ENCODE results near the gene MYO3B.

Gene MYO3B

GRCh38 chr2:170159060-170159459 lies 18.9 kb upstream of the MYO3B start:
- H3K27ac ChIP-seq (ENCODE audit: low read depth, low read length) = no peak overlapping the region
- H3K4me2 ChIP-seq (ENCODE audit: low read length) = no peak overlapping the region
- H3K9me2 ChIP-seq (replicated peaks; ENCODE audit: control insufficient read depth, low read length) = no peaks in the 10 kb centered on the region
- H3K36me3 ChIP-seq (ENCODE audit: control insufficient read depth, low read length) = no peaks in the 10 kb centered on the region
- no peaks in the 10 kb centered on the region for H4K20me1 ChIP-seq (ENCODE audit: control insufficient read depth, insufficient read depth, low read depth, low read length)
- no peaks in the 10 kb centered on the region for H3K9me3 ChIP-seq (ENCODE audit: control insufficient read depth, insufficient read depth, low read length)
- no peaks in the 10 kb centered on the region for H3K79me2 ChIP-seq (ENCODE audit: control insufficient read depth, low read length)
- no peak overlapping the region for H3K4me3 ChIP-seq (ENCODE audit: low read length)
- H3F3A ChIP-seq (ENCODE audit: control insufficient read depth, insufficient read depth) = no peaks in the 10 kb centered on the region
- peaks cover 25% of the 10 kb centered on the region for H3K4me1 ChIP-seq (ENCODE audit: control insufficient read depth, low read length)
- TF ChIP-seq, protein P1, sequence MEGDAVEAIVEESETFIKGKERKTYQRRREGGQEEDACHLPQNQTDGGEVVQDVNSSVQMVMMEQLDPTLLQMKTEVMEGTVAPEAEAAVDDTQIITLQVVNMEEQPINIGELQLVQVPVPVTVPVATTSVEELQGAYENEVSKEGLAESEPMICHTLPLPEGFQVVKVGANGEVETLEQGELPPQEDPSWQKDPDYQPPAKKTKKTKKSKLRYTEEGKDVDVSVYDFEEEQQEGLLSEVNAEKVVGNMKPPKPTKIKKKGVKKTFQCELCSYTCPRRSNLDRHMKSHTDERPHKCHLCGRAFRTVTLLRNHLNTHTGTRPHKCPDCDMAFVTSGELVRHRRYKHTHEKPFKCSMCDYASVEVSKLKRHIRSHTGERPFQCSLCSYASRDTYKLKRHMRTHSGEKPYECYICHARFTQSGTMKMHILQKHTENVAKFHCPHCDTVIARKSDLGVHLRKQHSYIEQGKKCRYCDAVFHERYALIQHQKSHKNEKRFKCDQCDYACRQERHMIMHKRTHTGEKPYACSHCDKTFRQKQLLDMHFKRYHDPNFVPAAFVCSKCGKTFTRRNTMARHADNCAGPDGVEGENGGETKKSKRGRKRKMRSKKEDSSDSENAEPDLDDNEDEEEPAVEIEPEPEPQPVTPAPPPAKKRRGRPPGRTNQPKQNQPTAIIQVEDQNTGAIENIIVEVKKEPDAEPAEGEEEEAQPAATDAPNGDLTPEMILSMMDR (IDR thresholded peaks at IDR 0.05; ENCODE audit: low read depth, low read length, poor library complexity, severe bottlenecking) = no peak
- TF ChIP-seq EZH2phosphoT487 (IDR thresholded peaks at IDR 0.05; ENCODE audit: borderline replicate concordance, low read length) = no peak
- H3K27me3 ChIP-seq (ENCODE audit: control insufficient read depth, low read length) = no peaks in the 10 kb centered on the region

- H3K27ac ChIP-seq (ENCODE audit: low read depth, low read length) = no peak overlapping the region
- no peak overlapping the region for H3K4me3 ChIP-seq (ENCODE audit: low read length)
- no peaks in the 10 kb centered on the region for H3F3A ChIP-seq (ENCODE audit: control insufficient read depth, insufficient read depth)
- TF ChIP-seq, protein P1 (IDR thresholded peaks at IDR 0.05; ENCODE audit: low read depth, low read length, poor library complexity, severe bottlenecking) = no peak
- no peak for TF ChIP-seq EZH2phosphoT487 (IDR thresholded peaks at IDR 0.05; ENCODE audit: borderline replicate concordance, low read length)
- no peaks in the 10 kb centered on the region for H4K20me1 ChIP-seq (ENCODE audit: control insufficient read depth, insufficient read depth, low read depth, low read length)
- no peaks in the 10 kb centered on the region for H3K9me3 ChIP-seq (ENCODE audit: control insufficient read depth, insufficient read depth, low read length)
- no peaks in the 10 kb centered on the region for H3K79me2 ChIP-seq (ENCODE audit: control insufficient read depth, low read length)
- H3K9me2 ChIP-seq (replicated peaks; ENCODE audit: control insufficient read depth, low read length) = no peaks in the 10 kb centered on the region; the same call in 1 of the 2 replicates
- peaks cover 19% of the 10 kb centered on the region for H3K4me1 ChIP-seq (ENCODE audit: control insufficient read depth, low read length)
- H3K27me3 ChIP-seq (ENCODE audit: control insufficient read depth, low read length) = no peaks in the 10 kb centered on the region
- H3K36me3 ChIP-seq (ENCODE audit: control insufficient read depth, low read length) = no peaks in the 10 kb centered on the region
- no peak overlapping the region for H3K4me2 ChIP-seq (ENCODE audit: low read length)
These were observed 16.3 kb upstream of the MYO3B start for GRCh38 chr2:170161516-170162270.

DNA sequence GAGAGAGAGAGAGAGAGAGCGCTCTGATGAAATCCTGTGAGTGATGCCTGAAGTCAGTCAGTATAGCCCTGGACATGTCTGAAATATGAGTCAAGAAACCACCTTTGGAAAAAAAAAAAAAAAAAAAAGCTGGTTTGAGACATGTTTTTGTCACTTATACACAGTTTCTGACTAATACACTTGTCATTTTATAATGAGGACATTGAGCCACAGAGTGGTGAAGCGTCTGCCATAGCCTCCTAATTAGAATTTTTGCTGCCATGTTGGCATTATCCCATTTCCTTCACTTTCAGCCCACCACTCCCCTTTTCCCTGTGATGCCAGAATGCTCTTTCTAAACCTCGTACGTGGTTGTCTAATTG lies 15.7 kb upstream of the MYO3B start:
- Histone ChIP-seq H3K36me3 (ENCODE audit: control insufficient read depth, low read length) (no peaks in the 10 kb centered on the region), H3K4me1 (ENCODE audit: control insufficient read depth, low read length) (peaks cover 16% of the 10 kb centered on the region), H3K4me2 (ENCODE audit: low read length) (no peak overlapping the region), H3K79me2 (ENCODE audit: control insufficient read depth, low read length) (no peaks in the 10 kb centered on the region), H3K27me3 (ENCODE audit: control insufficient read depth, low read length) (no peaks in the 10 kb centered on the region), H3K9me2 (replicated peaks; ENCODE audit: control insufficient read depth, low read length) (no peaks in the 10 kb centered on the region; the same call in 1 of the 2 replicates), H3K9me3 (ENCODE audit: control insufficient read depth, insufficient read depth, low read length) (no peaks in the 10 kb centered on the region), H3K4me3 (ENCODE audit: low read length) (no peak overlapping the region), H4K20me1 (ENCODE audit: control insufficient read depth, insufficient read depth, low read depth, low read length) (no peaks in the 10 kb centered on the region), H3K27ac (ENCODE audit: low read depth, low read length) (no peak overlapping the region), H3F3A (ENCODE audit: control insufficient read depth, insufficient read depth) (no peaks in the 10 kb centered on the region)
- TF ChIP-seq, protein P1 (IDR thresholded peaks at IDR 0.05; ENCODE audit: low read depth, low read length, poor library complexity, severe bottlenecking) = no peak
- no peak for TF ChIP-seq EZH2phosphoT487 (IDR thresholded peaks at IDR 0.05; ENCODE audit: borderline replicate concordance, low read length)

Measured in DOHH2 (cell line).